Measurements from ENCODE around the gene RHAG. TPM values are rescaled to one million over a fixed set of nuclear protein-coding genes. Genes with fewer than 3 reads are reported as not detected.

Gene RHAG
- total RNA-seq, result 0.44 TPM
- long read RNA-seq, result 0 reads

- Histone ChIP-seq H3K9me3 (replicated peaks) (no peaks in the 10 kb centered on the region), H3K4me1 (no peaks in the 10 kb centered on the region), H3K4me3 (no peak within 1 kb of the TSS), H3K36me3 (no peaks in the 10 kb centered on the region), H3K27ac (replicated peaks) (no peak within 1 kb of the TSS), H3K27me3 (ENCODE audit: low read depth) (peaks cover 7% of the 10 kb centered on the region)
- intact Hi-C loops (cut with micrococcal nuclease), result no loop called here
- TF ChIP-seq CTCF (IDR thresholded peaks at IDR 0.05; ENCODE audit: borderline replicate concordance), result no peak
- no peak for DNase-seq
Observed at GRCh38 chr6:49636713-49637349, at the start of gene RHAG. Gene RHAG (minus strand): TSS chr6:49636839. CDS start chr6:49636812, 27 bp downstream.

GRCh38 chr6:49676671-49677281 is 40.1 kb upstream of the RHAG start:
- H3K36me3 ChIP-seq, result no peaks in the 10 kb centered on the region
- no peak overlapping the region for H3K4me3 ChIP-seq
- no peaks in the 10 kb centered on the region for H3K27me3 ChIP-seq (ENCODE audit: low read depth)
- no peaks in the 10 kb centered on the region for H3K4me1 ChIP-seq
- intact Hi-C loops (cut with micrococcal nuclease), result no loop called here
- no peak for TF ChIP-seq CTCF (IDR thresholded peaks at IDR 0.05; ENCODE audit: borderline replicate concordance)
- H3K9me3 ChIP-seq (replicated peaks), result peaks cover 12% of the 10 kb centered on the region
- no peak for DNase-seq
- no peak overlapping the region for H3K27ac ChIP-seq (replicated peaks)

GRCh38 chr6:49675816-49676215 is 39.2 kb upstream of the RHAG start:
- Histone ChIP-seq H3K4me3 (no peak overlapping the region), H3K9me3 (replicated peaks) (peaks cover 13% of the 10 kb centered on the region), H3K36me3 (no peaks in the 10 kb centered on the region), H3K27me3 (ENCODE audit: low read depth) (no peaks in the 10 kb centered on the region), H3K27ac (replicated peaks) (no peak overlapping the region), H3K4me1 (no peaks in the 10 kb centered on the region)
- intact Hi-C loops (cut with micrococcal nuclease), result no loop called here
- DNase-seq, result no peak
- TF ChIP-seq CTCF (IDR thresholded peaks at IDR 0.05; ENCODE audit: borderline replicate concordance), result no peak

- Histone ChIP-seq H3K36me3 (no peaks in the 10 kb centered on the region), H3K27me3 (ENCODE audit: low read depth) (no peaks in the 10 kb centered on the region), H3K4me1 (no peaks in the 10 kb centered on the region), H3K27ac (replicated peaks) (no peak overlapping the region), H3K4me3 (no peak overlapping the region), H3K9me3 (replicated peaks) (peaks cover 5% of the 10 kb centered on the region)
- intact Hi-C loops (cut with micrococcal nuclease), result no loop called here
- DNase-seq, result no peak
- no peak for TF ChIP-seq CTCF (IDR thresholded peaks at IDR 0.05; ENCODE audit: borderline replicate concordance)
Observed at GRCh38 chr6:49668083-49668511, 31.5 kb upstream of the RHAG start.

GRCh38 chr6:49666930-49667757 is 30.5 kb upstream of the RHAG start:
- no peaks in the 10 kb centered on the region for H3K36me3 ChIP-seq

More at GRCh38 chr6:49666930-49667757, 30.5 kb upstream of the RHAG start:
- H3K27ac ChIP-seq (replicated peaks), result no peak overlapping the region
- intact Hi-C loops (cut with micrococcal nuclease), result no loop called here
- peaks cover 4% of the 10 kb centered on the region for H3K9me3 ChIP-seq (replicated peaks)
- TF ChIP-seq CTCF (IDR thresholded peaks at IDR 0.05; ENCODE audit: borderline replicate concordance), result no peak
- no peak overlapping the region for H3K4me3 ChIP-seq
- H3K27me3 ChIP-seq (ENCODE audit: low read depth), result no peaks in the 10 kb centered on the region
- H3K4me1 ChIP-seq, result no peaks in the 10 kb centered on the region
- DNase-seq, result no peak
